Measurements from ENCODE around the gene ARHGEF37.
A peak's percentile ranks its signal among the peaks of the same experiment; 100 is the strongest.

The ARHGEF37 gene

DNA sequence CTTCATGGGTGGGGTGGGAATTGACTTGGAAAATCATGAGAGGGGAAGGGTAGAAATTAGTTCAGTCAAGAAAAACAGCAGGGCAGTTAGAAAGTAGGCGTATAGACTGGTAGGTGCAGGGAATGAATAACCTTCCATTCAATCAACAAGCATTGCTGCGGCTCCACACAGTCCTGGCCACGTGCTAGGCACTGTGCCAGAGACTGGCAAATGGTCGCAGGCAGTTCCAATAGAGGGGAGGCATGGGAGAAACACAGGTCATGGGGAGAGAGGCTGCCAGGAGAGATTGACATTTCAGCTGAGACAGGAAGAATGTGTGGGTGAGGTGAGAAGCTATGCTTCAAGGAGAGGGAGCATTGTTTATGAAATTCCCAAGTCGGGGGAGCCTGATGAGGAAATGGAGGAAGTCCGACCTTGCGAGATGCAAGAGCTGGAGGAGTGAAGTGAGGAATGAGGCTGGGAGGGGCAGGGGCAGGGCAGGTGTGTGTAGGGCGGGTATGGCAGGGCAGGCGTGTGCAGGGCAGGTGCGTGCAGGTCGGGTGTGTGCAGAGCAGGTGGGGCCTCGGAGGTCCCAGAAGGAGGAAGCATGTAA lies 94.4 kb downstream of the ARHGEF37 start:
- Mint-ChIP-seq H3K9me3 (no peaks in the 10 kb centered on the region), H3K4me3 (no peak overlapping the region), H3K27ac (no peak overlapping the region), H3K27me3 (peaks cover 41 to 76% of the 10 kb centered on the region in 2 donors), H3K4me1 (ENCODE audit: low read depth in 2 of 2) (no peaks in the 10 kb centered on the region), H3K36me3 (ENCODE audit: insufficient read depth) (no peaks in the 10 kb centered on the region)
- DNase-seq = no peak
- no peak for ATAC-seq (replicated peaks)

- Mint-ChIP-seq H3K36me3 (ENCODE audit: insufficient read depth) (no peaks in the 10 kb centered on the region), H3K27me3 (peaks cover 39 to 82% of the 10 kb centered on the region in 2 donors), H3K4me1 (ENCODE audit: low read depth in 2 of 2) (no peaks in the 10 kb centered on the region), H3K9me3 (no peaks in the 10 kb centered on the region), H3K27ac (no peak overlapping the region), H3K4me3 (no peak overlapping the region)
- ATAC-seq (replicated peaks) (no peak), DNase-seq (no peak)
These were observed 96.4 kb downstream of the ARHGEF37 start for GRCh38 chr5:149677731-149678130.

DNA sequence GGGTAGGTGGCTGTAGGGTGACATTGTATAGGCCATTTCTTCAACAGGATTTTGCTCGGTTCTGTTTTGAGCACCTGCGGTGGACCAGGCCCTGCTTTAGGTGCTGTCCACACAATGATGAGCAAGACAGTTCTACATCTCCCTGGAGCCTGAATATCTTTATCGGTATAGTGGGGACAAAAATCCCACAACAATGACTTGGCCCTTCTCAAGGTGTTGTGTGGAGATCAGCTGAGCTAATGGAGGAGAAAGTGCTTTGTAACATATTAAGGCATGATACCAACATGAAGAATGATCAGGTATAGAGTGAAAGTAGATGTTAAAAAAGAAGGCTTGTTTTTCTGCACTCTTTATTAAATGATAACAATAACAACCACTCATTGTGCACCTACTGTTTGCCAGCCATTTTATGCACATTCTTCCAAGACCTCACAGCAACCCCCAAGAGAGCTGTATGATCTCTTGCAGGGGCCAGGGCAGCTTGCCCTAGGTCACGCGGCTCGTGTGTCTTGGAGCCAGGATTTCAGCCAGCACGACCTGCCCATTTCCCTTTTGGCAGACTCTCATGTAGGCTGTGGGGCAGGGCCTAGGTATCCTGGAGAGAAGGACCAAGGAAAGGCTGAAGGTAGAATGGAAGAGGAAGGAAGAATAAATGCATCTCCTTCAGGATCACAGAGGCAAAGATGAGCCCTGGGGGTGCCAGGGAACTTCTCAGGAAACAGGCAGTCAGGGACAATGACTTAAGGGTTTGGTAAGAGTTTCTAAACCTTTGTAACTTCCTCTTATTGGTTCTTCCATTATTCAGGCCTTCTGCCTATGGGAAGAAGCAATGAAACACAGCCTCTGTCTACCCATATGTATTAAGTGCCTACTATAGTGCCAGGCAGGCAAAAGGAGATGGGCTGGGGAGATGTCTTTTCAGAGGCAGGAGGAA lies 98.8 kb downstream of the ARHGEF37 start:
- H3K4me1 Mint-ChIP-seq (ENCODE audit: low read depth in 2 of 2) = no peaks in the 10 kb centered on the region
- no peak for ATAC-seq (replicated peaks)
- no peak overlapping the region for H3K4me3 Mint-ChIP-seq
- H3K9me3 Mint-ChIP-seq = no peaks in the 10 kb centered on the region
- no peaks in the 10 kb centered on the region for H3K36me3 Mint-ChIP-seq (ENCODE audit: insufficient read depth)
- peaks cover 38 to 82% of the 10 kb centered on the region in 2 donors for H3K27me3 Mint-ChIP-seq
- no peak for DNase-seq
- no peak overlapping the region for H3K27ac Mint-ChIP-seq

GRCh38 chr5:149680810-149681221 lies 99.5 kb downstream of the ARHGEF37 start:
- Mint-ChIP-seq H3K27me3 (peaks cover 37 to 82% of the 10 kb centered on the region in 2 donors), H3K27ac (no peak overlapping the region), H3K9me3 (no peaks in the 10 kb centered on the region), H3K36me3 (ENCODE audit: insufficient read depth) (no peaks in the 10 kb centered on the region), H3K4me1 (ENCODE audit: low read depth in 2 of 2) (no peaks in the 10 kb centered on the region), H3K4me3 (no peak overlapping the region)
- DNase-seq (no peak), ATAC-seq (replicated peaks) (peak; percentile 69)

GRCh38 chr5:149681252-149681651 lies 100.0 kb downstream of the ARHGEF37 start:
- no peak for DNase-seq
- peaks cover 34 to 81% of the 10 kb centered on the region in 2 donors for H3K27me3 Mint-ChIP-seq
- H3K27ac Mint-ChIP-seq = no peak overlapping the region
- no peaks in the 10 kb centered on the region for H3K9me3 Mint-ChIP-seq
- no peak overlapping the region for H3K4me3 Mint-ChIP-seq
- no peaks in the 10 kb centered on the region for H3K36me3 Mint-ChIP-seq (ENCODE audit: insufficient read depth)
- no peaks in the 10 kb centered on the region for H3K4me1 Mint-ChIP-seq (ENCODE audit: low read depth in 2 of 2)
- ATAC-seq (replicated peaks) = no peak

- H3K4me3 Mint-ChIP-seq = no peak overlapping the region
- ATAC-seq (replicated peaks) (no peak), DNase-seq (no peak)
- no peaks in the 10 kb centered on the region for H3K9me3 Mint-ChIP-seq
- no peaks in the 10 kb centered on the region for H3K36me3 Mint-ChIP-seq (ENCODE audit: insufficient read depth)
- peaks cover 40 to 81% of the 10 kb centered on the region in 2 donors for H3K27me3 Mint-ChIP-seq
- H3K27ac Mint-ChIP-seq = no peak overlapping the region
- H3K4me1 Mint-ChIP-seq (ENCODE audit: low read depth in 2 of 2) = no peaks in the 10 kb centered on the region
These were observed 100.6 kb downstream of the ARHGEF37 start for GRCh38 chr5:149681922-149682321.

GRCh38 chr5:149682532-149683075 lies 101.3 kb downstream of the ARHGEF37 start:
- Mint-ChIP-seq H3K27me3 (peaks cover 47 to 83% of the 10 kb centered on the region in 2 donors), H3K4me3 (no peak overlapping the region), H3K36me3 (ENCODE audit: insufficient read depth) (no peaks in the 10 kb centered on the region), H3K27ac (no peak overlapping the region), H3K4me1 (ENCODE audit: low read depth in 2 of 2) (no peaks in the 10 kb centered on the region), H3K9me3 (no peaks in the 10 kb centered on the region)
- DNase-seq = no peak
- no peak for ATAC-seq (replicated peaks)

GRCh38 chr5:149683964-149684363 lies 102.7 kb downstream of the ARHGEF37 start:
- no peaks in the 10 kb centered on the region for H3K9me3 Mint-ChIP-seq
- ATAC-seq (replicated peaks) = no peak
- no peaks in the 10 kb centered on the region for H3K4me1 Mint-ChIP-seq (ENCODE audit: low read depth in 2 of 2)
- no peak for DNase-seq
- no peak overlapping the region for H3K27ac Mint-ChIP-seq
- no peaks in the 10 kb centered on the region for H3K36me3 Mint-ChIP-seq (ENCODE audit: insufficient read depth)
- H3K27me3 Mint-ChIP-seq = peaks cover 60 to 96% of the 10 kb centered on the region in 2 donors
- no peak overlapping the region for H3K4me3 Mint-ChIP-seq

- no peak for DNase-seq
- Mint-ChIP-seq H3K27ac (no peak overlapping the region), H3K27me3 (peaks cover 64 to 98% of the 10 kb centered on the region in 2 donors), H3K9me3 (no peaks in the 10 kb centered on the region), H3K4me3 (no peak overlapping the region), H3K4me1 (ENCODE audit: low read depth in 2 of 2) (peaks cover 0 to under 1% of the 10 kb centered on the region in 2 donors), H3K36me3 (ENCODE audit: insufficient read depth) (no peaks in the 10 kb centered on the region)
- no peak for ATAC-seq (replicated peaks)
These were observed 103.1 kb downstream of the ARHGEF37 start for GRCh38 chr5:149684371-149684770.

Measured in effector memory CD8-positive, alpha-beta T cell (primary cell).